ENCODE data around the gene IRGM.

The IRGM gene

DNA sequence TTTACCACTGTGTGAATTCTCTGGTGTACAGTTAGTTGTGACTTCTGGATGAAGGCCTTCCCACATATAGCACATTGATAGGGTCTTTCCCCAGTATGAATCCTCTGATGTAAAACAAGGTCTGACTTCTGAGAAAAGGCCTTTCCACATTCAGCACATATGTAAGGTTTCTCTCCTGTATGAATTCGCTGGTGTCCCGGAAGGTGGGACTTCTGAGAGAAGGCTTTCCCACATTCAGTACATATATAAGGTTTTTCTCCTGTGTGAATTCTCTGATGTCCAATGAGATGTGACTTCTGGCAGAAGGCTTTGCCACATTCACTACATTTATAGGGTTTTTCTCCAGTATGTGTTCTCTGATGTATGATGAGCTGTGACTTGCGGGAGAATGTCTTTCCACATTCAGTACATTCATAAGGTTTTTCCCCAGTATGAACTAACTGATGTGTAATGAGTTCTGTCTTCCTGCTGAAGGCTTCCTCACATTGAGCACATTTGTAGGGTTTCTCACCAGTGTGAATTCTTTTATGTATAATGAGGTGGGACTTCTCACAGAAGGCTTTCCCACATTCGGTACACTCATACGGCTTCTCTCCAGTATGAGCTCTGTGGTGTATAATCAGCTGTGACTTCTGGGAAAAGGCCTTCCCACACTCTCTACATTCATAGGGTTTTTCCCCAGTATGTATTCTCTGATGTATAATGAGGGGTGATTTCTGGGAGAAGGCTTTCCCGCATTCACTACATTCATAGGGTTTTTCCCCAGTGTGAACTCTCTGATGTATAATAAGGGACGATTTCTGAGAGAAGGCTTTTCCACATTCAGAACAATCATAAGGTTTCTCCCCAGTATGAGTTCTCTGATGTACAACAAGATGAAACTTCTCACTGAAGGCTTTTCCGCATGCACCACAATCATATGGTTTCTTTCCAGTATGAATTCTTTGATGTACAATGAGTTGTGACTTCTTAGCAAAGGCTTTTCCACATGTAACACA lies 49.4 kb downstream of the IRGM start:
- DNase-seq (ENCODE audit: low read depth) = no peak
